NCI-H82 treated with DMSO at 0.1 percent for 48 hours (cell line): ENCODE measurements around the gene BCCIP.

Experiments used
- DNase-seq: peaks from one replicate; lab custom pipeline; 2025; ENCODE audit not compliant: unreplicated experiment; lab: John Stamatoyannopoulos, UW

Gene BCCIP

GRCh38 chr10:125843603-125844329 lies 20.4 kb downstream of the BCCIP start:
- DNase-seq, result no peak

- DNase-seq, result no peak
Observed at GRCh38 chr10:125844751-125845221, 21.4 kb downstream of the BCCIP start.

- no peak for DNase-seq
Observed at GRCh38 chr10:125845617-125846016, 22.3 kb downstream of the BCCIP start.

- DNase-seq, result no peak
Observed at GRCh38 chr10:125846894-125847293, 23.5 kb downstream of the BCCIP start.

- no peak for DNase-seq
Observed at GRCh38 chr10:125848371-125848770, 25.0 kb downstream of the BCCIP start.

GRCh38 chr10:125848857-125849256 lies 25.5 kb downstream of the BCCIP start:
- no peak for DNase-seq

GRCh38 chr10:125849448-125849847 lies 26.1 kb downstream of the BCCIP start:
- DNase-seq, result no peak

- no peak for DNase-seq
Observed at GRCh38 chr10:125850766-125851731, 27.7 kb downstream of the BCCIP start.

GRCh38 chr10:125852487-125852886 lies 29.1 kb downstream of the BCCIP start:
- no peak for DNase-seq

GRCh38 chr10:125857185-125857760 lies 33.9 kb downstream of the BCCIP start:
- no peak for DNase-seq

GRCh38 chr10:125859128-125859817 lies 35.9 kb downstream of the BCCIP start:
- DNase-seq, result no peak

- no peak for DNase-seq
Observed at GRCh38 chr10:125865120-125865519, 41.8 kb downstream of the BCCIP start.

GRCh38 chr10:125866421-125867029 lies 43.2 kb downstream of the BCCIP start:
- no peak for DNase-seq

GRCh38 chr10:125868372-125868975 lies 45.1 kb downstream of the BCCIP start:
- DNase-seq, result no peak

GRCh38 chr10:125871338-125871737 lies 48.0 kb downstream of the BCCIP start:
- DNase-seq, result no peak

GRCh38 chr10:125878957-125879835 lies 55.9 kb downstream of the BCCIP start:
- no peak for DNase-seq

GRCh38 chr10:125880719-125881118 lies 57.4 kb downstream of the BCCIP start:
- DNase-seq, result no peak

- DNase-seq, result peak; percentile 61
Observed at GRCh38 chr10:125881192-125881591, 57.8 kb downstream of the BCCIP start, which contains the start of gene DHX32. TSS of gene DHX32 (minus strand) at chr10:125881292. CDS start at chr10:125880824, 468 bp downstream.

GRCh38 chr10:125882596-125882995 lies 59.2 kb downstream of the BCCIP start:
- no peak for DNase-seq
